ENCODE data around the gene CADM2. TPM values are rescaled to one million over a fixed set of nuclear protein-coding genes. Genes with fewer than 3 reads are reported as not detected.

Gene CADM2
- total and polyA plus RNA-seq, 8 donors: 0.28 to 4.6 (median 0.42) TPM

- H3K27ac ChIP-seq: no peak overlapping the region
- H3K27me3 ChIP-seq: peaks cover 0 to 54% (median 6%) of the 10 kb centered on the region in 4 donors
- TF ChIP-seq, protein P1, sequence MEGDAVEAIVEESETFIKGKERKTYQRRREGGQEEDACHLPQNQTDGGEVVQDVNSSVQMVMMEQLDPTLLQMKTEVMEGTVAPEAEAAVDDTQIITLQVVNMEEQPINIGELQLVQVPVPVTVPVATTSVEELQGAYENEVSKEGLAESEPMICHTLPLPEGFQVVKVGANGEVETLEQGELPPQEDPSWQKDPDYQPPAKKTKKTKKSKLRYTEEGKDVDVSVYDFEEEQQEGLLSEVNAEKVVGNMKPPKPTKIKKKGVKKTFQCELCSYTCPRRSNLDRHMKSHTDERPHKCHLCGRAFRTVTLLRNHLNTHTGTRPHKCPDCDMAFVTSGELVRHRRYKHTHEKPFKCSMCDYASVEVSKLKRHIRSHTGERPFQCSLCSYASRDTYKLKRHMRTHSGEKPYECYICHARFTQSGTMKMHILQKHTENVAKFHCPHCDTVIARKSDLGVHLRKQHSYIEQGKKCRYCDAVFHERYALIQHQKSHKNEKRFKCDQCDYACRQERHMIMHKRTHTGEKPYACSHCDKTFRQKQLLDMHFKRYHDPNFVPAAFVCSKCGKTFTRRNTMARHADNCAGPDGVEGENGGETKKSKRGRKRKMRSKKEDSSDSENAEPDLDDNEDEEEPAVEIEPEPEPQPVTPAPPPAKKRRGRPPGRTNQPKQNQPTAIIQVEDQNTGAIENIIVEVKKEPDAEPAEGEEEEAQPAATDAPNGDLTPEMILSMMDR (IDR thresholded peaks at IDR 0.05): no peak
- WGBS, 2 donors: 17 to 18% methylated on average over 23 of the region's 23 CpGs
- no peak for ATAC-seq
- no peaks in the 10 kb centered on the region for H3K36me3 ChIP-seq
- DNase-seq: peak in 1 of 6 donors; percentile 38
- H3K4me1 ChIP-seq: peaks cover 0 to 7% (median 3%) of the 10 kb centered on the region in 3 donors
- no peaks in the 10 kb centered on the region for H3K9me3 ChIP-seq
- H3K4me3 ChIP-seq: no peak overlapping the region
- no peak for FAIRE-seq
- intact Hi-C loops (cut with DNase I): no loop called here
Measured at GRCh38 chr3:84961521-84962255, 2.9 kb downstream of the CADM2 start.

DNA sequence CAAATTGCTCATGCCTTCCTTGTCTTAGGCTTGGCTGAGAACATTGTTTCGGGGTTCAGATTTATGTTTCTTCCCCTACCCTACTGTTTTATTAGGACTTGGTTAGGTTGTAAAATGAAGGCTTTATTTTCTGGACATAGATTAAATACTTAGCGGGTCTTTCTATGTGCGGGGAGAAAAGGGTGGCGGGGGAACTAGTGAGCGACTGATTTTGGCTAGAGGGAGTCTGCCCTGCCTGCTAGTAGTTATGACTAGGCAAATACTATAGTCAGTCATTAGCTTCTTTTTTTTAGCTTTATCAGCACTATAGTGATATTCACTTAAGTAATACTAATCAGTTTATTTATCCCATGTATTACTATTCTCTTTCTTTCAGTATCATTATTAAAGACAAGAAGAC is 3.6 kb downstream of the CADM2 start:
- H3K27me3 ChIP-seq: peaks cover 0 to 49% (median 6%) of the 10 kb centered on the region in 4 donors
- H3K4me1 ChIP-seq: peaks cover 0 to 7% (median 3%) of the 10 kb centered on the region in 3 donors
- intact Hi-C loops (cut with DNase I): no loop called here
- DNase-seq: no peak
- ATAC-seq: no peak
- FAIRE-seq: no peak
- H3K9me3 ChIP-seq: no peaks in the 10 kb centered on the region
- H3K4me3 ChIP-seq: no peak overlapping the region
- no peak overlapping the region for H3K27ac ChIP-seq
- TF ChIP-seq, protein P1 (IDR thresholded peaks at IDR 0.05): no peak
- no peaks in the 10 kb centered on the region for H3K36me3 ChIP-seq
- 86 to 92% methylated on average over 5 of the region's 5 CpGs for WGBS, 2 donors

DNA sequence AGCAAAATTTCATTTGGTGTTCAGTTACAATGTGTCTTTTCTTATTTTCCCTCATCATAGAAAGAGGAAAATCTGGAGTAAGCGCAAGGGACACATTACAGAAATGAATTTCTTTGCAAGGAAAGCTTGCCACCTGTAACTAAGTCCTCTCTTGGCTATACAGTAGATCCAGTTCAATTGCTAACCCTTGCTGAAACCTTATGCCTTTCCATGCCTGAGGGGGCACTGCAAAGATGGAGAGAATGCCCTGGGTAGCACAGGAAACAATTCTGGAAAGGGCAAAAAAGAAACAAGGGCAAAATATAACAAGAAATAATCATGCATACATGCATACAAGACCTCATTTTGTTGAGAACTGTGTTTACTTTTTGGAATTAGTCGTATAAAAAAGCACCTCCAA is 4.3 kb downstream of the CADM2 start:
- WGBS, 2 donors: 73 to 82% methylated on average over 2 of the region's 2 CpGs
- Histone ChIP-seq H3K27me3 (peaks cover 0 to 46% (median 6%) of the 10 kb centered on the region in 4 donors), H3K9me3 (no peaks in the 10 kb centered on the region), H3K27ac (no peak overlapping the region), H3K4me1 (peaks cover 0 to 7% (median 3%) of the 10 kb centered on the region in 3 donors), H3K4me3 (no peak overlapping the region), H3K36me3 (no peaks in the 10 kb centered on the region)
- TF ChIP-seq, protein P1 (IDR thresholded peaks at IDR 0.05): no peak
- DNase-seq (no peak), FAIRE-seq (no peak), ATAC-seq (no peak)
- intact Hi-C loops (cut with DNase I): no loop called here

GRCh38 chr3:84965141-84965540 is 6.4 kb downstream of the CADM2 start:
- Histone ChIP-seq H3K27me3 (peaks cover 0 to 41% (median 6%) of the 10 kb centered on the region in 4 donors), H3K36me3 (no peaks in the 10 kb centered on the region), H3K27ac (no peak overlapping the region), H3K9me3 (no peaks in the 10 kb centered on the region), H3K4me1 (no peaks in the 10 kb centered on the region), H3K4me3 (no peak overlapping the region)
- DNase-seq: no peak
- WGBS, 2 donors: 28 to 33% methylated on average over 1 of the region's 1 CpG
- no peak for ATAC-seq
- TF ChIP-seq, protein P1 (IDR thresholded peaks at IDR 0.05): no peak
- intact Hi-C loops (cut with DNase I): no loop called here
- FAIRE-seq: no peak

Data from pancreas (tissue), 10 donors.